HEK293T (cell line): Measurements from ENCODE around the gene SPEG.

ENCODE experiments used
- ARNT ChIP-seq: fragments of 450-650 bp; IDR thresholded peaks from 2 replicates; pipeline ENCODE4 v1.6.1; 2017; ENCODE audit warnings: mild to moderate bottlenecking
- ELF4 ChIP-seq: fragments of 450-650 bp; IDR thresholded peaks from 2 replicates; pipeline ENCODE4 v1.6.1; 2017; ENCODE audit warnings: antibody characterized with exemption
- FOXK2 ChIP-seq: fragments of 450-650 bp; IDR thresholded peaks from 2 replicates; pipeline ENCODE4 v1.6.1; 2016; ENCODE audit warnings: mild to moderate bottlenecking
- FOXM1 ChIP-seq: fragments of 450-650 bp; IDR thresholded peaks from 2 replicates; pipeline ENCODE4 v1.6.1; 2017; ENCODE audit warnings: mild to moderate bottlenecking, borderline replicate concordance
- HDGF ChIP-seq: fragments of 450-650 bp; IDR thresholded peaks from 2 replicates; pipeline ENCODE4 v1.6.1; 2017; ENCODE audit warnings: antibody characterized with exemption, borderline replicate concordance
- L3MBTL2 ChIP-seq: fragments of 450-650 bp; conservative IDR thresholded peaks from 2 replicates; pipeline ENCODE4 v1.6.1; 2016; ENCODE audit warnings: mild to moderate bottlenecking
- NFRKB ChIP-seq: fragments of 450-650 bp; IDR thresholded peaks from 2 replicates; pipeline ENCODE4 v1.6.1; 2016; ENCODE audit warnings: mild to moderate bottlenecking, moderate library complexity
- SP1 ChIP-seq: fragments of 450-650 bp; IDR thresholded peaks from 2 replicates; pipeline ENCODE4 v1.6.1; 2017
- SUZ12 ChIP-seq: fragments of 450-650 bp; IDR thresholded peaks from 2 replicates; pipeline ENCODE4 v1.6.1; 2016; ENCODE audit warnings: mild to moderate bottlenecking
- TARDBP ChIP-seq: fragments of 450-650 bp; IDR thresholded peaks from 2 replicates; pipeline ENCODE4 v1.6.1; 2016
- ZNF384 ChIP-seq: fragments of 450-650 bp; IDR thresholded peaks from 2 replicates; pipeline ENCODE4 v1.6.1; 2016

DNA sequence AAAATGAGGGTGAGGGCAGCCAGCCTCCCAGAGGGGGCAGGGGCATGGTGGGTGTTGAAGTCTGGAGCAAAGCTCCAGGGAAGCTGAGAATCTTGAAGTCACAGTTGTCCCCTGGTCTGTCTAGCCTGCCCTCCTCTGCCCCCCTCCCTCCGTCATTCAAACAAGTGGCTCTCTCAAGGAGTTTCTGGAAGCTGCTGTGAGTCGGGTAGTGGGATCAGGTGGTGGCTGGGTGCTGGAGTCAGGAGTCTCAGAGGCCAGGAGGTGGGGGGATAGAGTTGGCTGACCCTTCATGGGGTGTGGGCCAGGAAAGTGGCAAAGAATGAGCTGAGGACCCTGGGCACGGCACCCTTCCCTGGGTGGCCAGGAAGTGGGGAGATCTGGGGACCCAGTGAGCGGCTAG is 79.1 kb downstream of the SPEG start:
- TF ChIP-seq SUZ12 (no peak), SP1 (no peak), L3MBTL2 (no peak), NFRKB (no peak), TARDBP (no peak), ARNT (no peak), FOXM1 (no peak), HDGF (no peak), FOXK2 (no peak), ELF4 (no peak), ZNF384 (no peak)
